RCC 7860 (cell line): ENCODE data around the gene ORM2.

Source experiments
- DNase-seq: peaks from one replicate; pipeline ENCODE4 v3.0.0-alpha.2; 2015; ENCODE audit warnings: low spot score
- FAIRE-seq: peaks from 2 replicates; lab custom pipeline; 2012; peaks lifted over from hg19 to GRCh38; lab: Jason Lieb, UNC

The ORM2 gene

DNA sequence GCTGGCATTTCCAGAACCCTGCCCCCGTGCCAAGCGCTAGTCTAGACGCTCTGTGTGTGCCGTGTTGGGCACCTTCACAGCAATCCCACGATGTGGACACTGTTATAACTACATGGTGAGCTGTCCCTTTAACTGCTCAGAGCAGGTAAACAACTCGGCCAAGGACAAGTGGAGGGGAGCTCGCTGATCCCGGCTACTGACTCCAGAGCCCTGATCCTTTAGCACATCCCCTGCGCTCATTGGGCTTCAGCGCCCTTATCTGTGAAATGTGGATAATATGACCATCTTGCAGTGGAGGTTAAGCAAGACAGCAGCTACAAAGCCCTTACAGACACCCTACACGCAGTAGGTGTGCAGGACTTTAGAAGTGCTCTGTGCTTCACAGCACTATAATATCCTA lies 16.5 kb downstream of the ORM2 start:
- DNase-seq (no peak), FAIRE-seq (no peak)

DNA sequence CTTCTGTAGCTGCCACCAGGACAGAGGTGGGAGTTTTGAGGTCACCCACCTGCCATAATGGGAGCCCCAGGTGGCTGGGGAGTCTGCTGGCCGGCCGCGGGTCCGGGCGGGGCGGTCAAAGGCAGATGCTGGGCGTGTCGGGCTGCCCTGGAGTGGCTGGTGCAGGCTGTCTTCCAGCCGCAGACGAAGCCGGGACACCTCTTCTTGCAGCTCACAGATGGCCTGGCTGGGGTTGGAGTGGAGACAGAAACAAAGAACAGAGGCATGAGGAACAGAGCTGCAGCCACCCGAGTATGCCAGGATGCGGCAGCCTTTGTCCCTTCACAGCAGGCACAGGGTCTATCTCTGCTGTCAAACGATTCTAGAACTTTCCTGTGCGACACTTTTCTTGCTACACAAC lies 18.0 kb downstream of the ORM2 start:
- no peak for FAIRE-seq

DNA sequence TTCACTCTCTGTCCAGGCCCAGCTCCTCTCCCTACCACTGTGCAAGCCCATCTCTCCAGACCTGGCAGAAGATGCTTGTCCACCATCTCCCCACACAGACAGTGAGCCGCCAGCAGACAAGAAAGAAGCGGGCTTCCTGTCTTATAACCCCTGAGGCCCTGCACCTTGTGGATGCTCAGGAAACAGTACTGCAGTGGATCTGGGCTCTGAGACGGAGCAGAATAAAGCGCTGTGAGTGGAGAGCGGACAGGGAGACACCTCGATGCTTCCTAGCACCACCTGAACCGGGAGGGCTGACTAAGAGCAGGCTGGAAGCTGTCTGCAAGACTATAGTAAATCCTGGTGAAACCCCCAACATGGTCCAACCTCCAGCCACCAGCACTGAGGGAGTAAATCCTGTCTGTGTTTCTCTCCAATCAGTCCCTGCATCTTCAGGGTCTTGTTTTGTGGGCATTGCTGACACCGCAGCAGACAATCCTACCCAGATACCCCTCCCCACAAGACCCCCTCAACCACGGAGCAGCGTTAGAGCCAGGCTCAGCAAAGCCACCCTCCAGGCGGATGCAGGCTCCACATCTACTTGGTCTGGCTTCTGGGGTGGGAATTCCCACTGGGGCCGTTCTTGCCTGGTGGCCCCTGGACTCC lies 18.7 kb downstream of the ORM2 start:
- FAIRE-seq, result no peak
- no peak for DNase-seq

More for the DNA sequence above, 18.0 kb downstream of the ORM2 start:
- DNase-seq, result no peak

- peak; percentile 99 for FAIRE-seq
- DNase-seq, result peak; percentile 100
These were observed 19.3 kb downstream of the ORM2 start for GRCh38 chr9:114348906-114349482.

DNA sequence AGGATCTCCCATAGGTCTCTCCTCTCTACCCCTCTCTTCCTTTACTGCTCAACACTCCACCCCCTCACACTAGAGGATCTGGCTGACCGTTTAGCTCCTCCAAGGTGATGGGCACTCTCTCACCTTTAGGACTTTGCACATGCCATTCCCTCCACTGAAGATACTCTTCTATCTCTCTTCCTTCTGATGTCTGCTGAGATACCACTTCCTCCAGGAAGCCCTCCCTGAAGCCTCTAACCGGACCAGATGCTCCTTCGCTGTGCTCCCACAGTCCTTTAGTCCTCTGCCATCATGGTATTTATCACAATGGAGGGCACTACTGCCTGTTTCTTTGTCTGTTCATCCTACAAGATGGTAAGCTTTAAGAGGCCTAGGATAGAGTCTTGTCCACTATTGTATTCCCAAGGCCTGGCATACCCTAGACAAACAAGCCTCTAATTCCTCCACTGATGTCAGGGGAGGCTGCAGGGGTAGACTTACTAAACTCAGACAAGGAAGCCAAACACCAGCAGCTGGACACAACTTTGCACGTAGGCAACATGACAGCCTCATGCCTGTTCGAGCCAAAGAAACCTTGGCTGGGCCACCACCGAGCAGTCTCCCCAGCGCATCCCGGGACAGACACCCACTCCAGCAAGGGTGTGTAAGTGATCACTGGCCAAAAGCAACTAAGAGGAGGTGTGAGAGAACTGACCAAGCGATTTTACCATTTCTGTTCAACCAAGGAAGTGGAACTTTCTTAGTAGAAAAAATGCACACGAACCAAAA lies 20.2 kb downstream of the ORM2 start:
- DNase-seq (no peak), FAIRE-seq (no peak)

GRCh38 chr9:114350636-114351401 lies 21.1 kb downstream of the ORM2 start:
- FAIRE-seq, result no peak

GRCh38 chr9:114351932-114352331 lies 22.3 kb downstream of the ORM2 start:
- DNase-seq (no peak), FAIRE-seq (no peak)

More at GRCh38 chr9:114350636-114351401, 21.1 kb downstream of the ORM2 start:
- no peak for DNase-seq

DNA sequence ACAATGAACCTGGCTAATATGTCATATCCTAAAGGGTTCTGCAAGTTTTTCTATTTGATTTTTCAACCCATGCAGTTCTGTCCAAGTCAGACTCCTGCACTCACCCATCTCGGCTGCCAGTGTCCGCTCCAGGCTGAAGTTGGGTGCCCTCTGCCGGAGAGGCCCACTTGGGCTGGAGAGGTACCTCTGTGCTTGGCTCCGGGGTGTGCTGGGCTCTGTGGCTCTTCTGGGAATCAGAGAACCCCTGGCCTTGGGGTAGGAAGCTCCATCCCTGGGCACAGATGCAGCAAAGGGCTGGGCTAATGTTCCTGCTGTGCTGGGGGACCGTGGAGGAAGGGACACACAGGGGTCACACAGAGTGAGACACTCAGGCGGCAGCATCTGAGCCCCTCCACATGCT lies 26.2 kb downstream of the ORM2 start:
- FAIRE-seq, result no peak
- DNase-seq, result no peak

- DNase-seq, result no peak
- no peak for FAIRE-seq
These were observed 27.1 kb downstream of the ORM2 start for GRCh38 chr9:114356792-114357191.

- no peak for FAIRE-seq
- no peak for DNase-seq
These were observed 27.7 kb downstream of the ORM2 start for GRCh38 chr9:114357360-114357759.

GRCh38 chr9:114357911-114358328 lies 28.3 kb downstream of the ORM2 start:
- DNase-seq (no peak), FAIRE-seq (no peak)

GRCh38 chr9:114359801-114360200 lies 30.1 kb downstream of the ORM2 start:
- FAIRE-seq (no peak), DNase-seq (no peak)

GRCh38 chr9:114361542-114361941 lies 31.9 kb downstream of the ORM2 start:
- DNase-seq (no peak), FAIRE-seq (no peak)

DNA sequence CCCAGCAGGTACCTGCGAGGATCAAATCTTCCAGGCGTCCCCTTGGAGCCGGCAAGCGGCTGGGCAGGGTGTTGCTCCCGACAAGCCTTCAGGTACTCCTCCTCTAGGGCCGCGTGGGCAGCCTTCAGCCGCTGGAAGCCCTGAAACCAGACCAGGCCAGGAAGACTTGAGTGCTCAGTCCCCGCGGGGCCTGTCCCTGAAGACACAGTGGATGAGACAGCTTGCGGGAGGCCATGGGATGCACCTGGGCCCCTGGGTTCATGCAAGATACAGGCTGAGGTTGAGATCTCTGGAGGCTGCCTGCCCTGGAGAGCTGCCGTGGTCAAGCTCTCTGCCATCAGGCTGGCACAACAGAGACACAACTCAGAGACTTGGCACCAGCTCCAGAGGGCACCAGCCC lies 32.7 kb downstream of the ORM2 start:
- no peak for DNase-seq
- FAIRE-seq, result no peak

DNA sequence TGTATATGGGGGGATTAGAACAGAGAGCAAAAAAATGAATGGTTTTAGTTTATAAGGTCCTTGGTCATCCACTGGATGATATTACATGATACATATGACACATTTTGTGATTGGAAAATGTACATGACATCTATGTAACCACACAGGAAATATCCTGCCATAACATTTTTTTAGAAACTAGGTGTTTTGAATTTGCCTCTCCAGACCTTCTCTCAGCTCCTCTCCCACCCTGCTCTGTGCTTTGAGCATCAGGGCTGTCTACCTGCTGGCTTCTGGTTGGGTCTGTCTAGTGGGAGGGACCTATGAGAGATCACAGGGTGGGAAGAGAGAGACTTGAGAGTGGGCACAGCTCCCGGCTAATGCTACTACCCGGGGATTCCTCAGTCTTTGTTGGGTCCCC lies 33.8 kb downstream of the ORM2 start:
- DNase-seq (no peak), FAIRE-seq (no peak)

DNA sequence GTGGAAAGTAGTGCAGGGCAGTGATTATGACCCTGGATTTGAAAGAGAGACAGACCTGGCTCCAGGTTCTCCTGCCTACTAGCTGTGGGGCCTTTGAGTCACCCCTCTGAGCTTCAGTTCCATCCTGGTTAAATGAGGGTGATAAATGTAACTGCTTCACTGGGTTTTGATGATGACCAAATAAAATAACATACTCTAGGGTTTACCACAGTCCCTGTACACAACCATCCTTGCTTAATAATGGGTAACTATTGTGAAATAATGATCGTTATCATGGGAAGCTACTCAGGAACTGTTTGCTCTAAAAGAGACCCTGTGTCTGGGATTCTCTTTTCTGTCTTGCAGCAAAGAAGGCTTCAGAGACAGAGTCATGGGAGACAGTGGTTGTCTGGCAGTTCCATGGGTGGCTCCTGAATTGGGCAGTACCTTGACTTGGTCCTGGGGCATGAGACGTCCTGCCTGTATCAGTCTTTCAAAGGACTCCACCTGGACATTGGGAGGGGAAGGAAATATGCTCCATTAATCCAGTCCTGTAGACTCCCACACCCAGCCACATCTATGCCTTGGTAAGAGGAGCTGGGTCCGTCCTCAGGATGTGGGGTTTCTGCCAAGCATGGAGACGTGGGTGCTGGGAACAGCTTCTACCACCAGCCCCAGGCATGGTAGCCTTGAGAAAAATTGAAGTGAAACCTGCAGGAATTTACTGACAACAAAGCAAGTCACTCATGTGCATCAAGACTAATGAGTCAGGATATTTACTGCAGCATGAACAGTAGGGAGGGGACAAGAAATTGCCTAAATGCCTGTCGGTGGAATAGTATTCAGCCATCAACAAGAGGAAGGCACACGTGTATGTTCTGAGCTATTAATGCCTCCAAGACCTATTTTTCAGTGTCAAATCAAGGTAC lies 34.7 kb downstream of the ORM2 start:
- peak; percentile 97 for FAIRE-seq
- peak; percentile 98 for DNase-seq

- peak; percentile 30 for FAIRE-seq
- DNase-seq, result no peak
These were observed 35.5 kb downstream of the ORM2 start for GRCh38 chr9:114365194-114365593.

DNA sequence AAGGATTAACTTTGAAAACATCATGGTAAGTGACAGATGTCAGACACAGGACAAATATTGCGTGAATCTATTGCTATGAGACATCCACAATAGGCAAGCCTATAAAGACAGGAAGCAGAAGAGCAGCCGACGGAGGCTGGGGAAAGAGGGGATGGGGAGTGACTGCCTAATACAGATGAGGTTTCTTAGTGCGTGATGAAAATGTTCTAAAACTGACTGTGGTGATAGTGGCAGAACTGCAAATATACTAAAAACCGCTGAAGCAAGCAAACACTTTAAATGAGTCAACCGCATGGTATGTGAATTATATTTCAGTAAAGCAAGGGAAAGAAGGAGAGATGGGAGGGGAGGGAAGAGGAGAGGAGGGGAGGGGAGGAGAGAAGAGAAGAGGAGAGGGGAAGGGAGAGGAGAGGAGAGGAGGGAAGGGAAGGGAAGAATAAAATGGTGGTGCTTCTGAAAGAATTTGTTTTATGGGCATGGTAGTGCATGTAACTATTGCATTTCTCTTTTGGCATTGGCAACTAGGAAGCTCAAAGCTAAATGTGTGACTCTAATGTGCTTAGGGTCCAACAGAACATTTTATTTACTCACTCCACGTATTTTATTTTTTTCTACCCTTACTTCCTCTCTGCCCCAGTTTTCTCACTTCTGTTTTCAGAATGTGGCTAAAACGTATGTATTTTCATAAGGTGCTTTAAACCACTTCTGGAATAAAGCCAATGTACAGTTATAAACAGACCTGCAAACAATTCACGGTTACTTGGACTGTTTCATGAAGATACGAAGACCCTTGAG lies 36.9 kb downstream of the ORM2 start:
- FAIRE-seq, result peak; percentile 97
- peak; percentile 98 for DNase-seq

DNA sequence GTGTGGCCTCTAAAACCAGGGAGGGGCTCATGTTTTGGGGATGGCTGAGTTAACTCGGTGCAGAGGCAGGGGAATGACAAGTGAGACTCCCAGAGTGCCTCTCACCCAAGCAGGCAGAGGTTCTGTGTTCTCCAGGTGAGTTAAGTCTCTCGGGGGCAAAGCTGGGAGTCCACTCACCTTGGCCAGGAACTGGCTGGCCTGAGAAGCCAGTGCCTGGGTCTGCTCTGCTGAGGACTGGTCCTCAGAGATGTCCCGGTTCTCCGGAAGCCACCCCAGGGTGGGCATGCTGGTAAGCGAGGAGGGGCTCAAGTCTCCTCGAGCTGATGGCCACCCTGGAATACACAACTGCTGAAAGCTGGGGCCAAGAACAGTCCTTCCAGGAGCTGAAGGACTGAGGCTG lies 37.7 kb downstream of the ORM2 start:
- FAIRE-seq (no peak), DNase-seq (no peak)
